IMR-90 (cell line): ENCODE results near the gene STAP2. TPM values are rescaled to one million over a fixed set of nuclear protein-coding genes. Genes with fewer than 3 reads are reported as not detected.

ENCODE experiments used
- ATAC-seq: fragments of 200-7000 bp; cut with Tn5 transposase; 2 replicates; pipeline ENCODE4 v1.9.1; 2020; ENCODE audit warnings: low read depth, mild to moderate bottlenecking, moderate library complexity
- BruUV-seq: library from RNA; stranded (reverse); fragments of 400-500 nt; replicated peaks from 2 replicates; lab custom pipeline; 2021; lab: Mats Ljungman, UMichigan
- CTCF ChIA-PET: fragments of 300-600 bp; formaldehyde crosslinking; extraction: SDS; loops from one replicate; lab custom pipeline; 2021; ENCODE audit warnings: antibody characterized with exemption; lab: Yijun Ruan, JAX
- POLR2A ChIA-PET: fragments of 300-600 bp; sonication (Branson Sonifier 250); formaldehyde crosslinking; loops from one replicate; lab custom pipeline; 2022; ENCODE audit warnings: antibody characterized with exemption; ENCODE audit not compliant: unreplicated experiment; lab: Charles Lee
- DNase-seq: peaks from one replicate; pipeline ENCODE4 v3.0.0; 2013
- H2AFZ ChIP-seq: replicated peaks from 2 replicates; pipeline ENCODE3; 2013; ENCODE audit warnings: low read length, mild to moderate bottlenecking; ENCODE audit not compliant: poor library complexity
- H2AK5ac ChIP-seq: 2 replicates; pipeline ENCODE4 v1.6.1; 2013; ENCODE audit warnings: low read depth, low read length, inconsistent platforms
- H2AK9ac ChIP-seq: replicated peaks from 2 replicates; pipeline ENCODE3; 2013; ENCODE audit warnings: mild to moderate bottlenecking, low read depth, low read length, moderate library complexity; ENCODE audit not compliant: poor library complexity
- H2BK120ac ChIP-seq: 2 replicates; pipeline ENCODE4 v1.6.1; 2013; ENCODE audit warnings: low read depth, low read length, inconsistent platforms
- H2BK15ac ChIP-seq: 3 replicates; pipeline ENCODE4 v1.6.1; 2013; ENCODE audit warnings: low read depth, low read length, inconsistent platforms
- H2BK20ac ChIP-seq: 2 replicates; pipeline ENCODE4 v1.6.1; 2013; ENCODE audit warnings: low read depth, mild to moderate bottlenecking, inconsistent platforms, low read length, moderate library complexity
- H2BK5ac ChIP-seq: 2 replicates; pipeline ENCODE4 v1.6.1; 2013; ENCODE audit warnings: mild to moderate bottlenecking, low read depth, low read length, inconsistent platforms; ENCODE audit not compliant: poor library complexity, severe bottlenecking
- H3K14ac ChIP-seq: replicated peaks from 2 replicates; pipeline ENCODE4 v1.6.1; 2013; ENCODE audit warnings: low read depth, low read length, inconsistent platforms
- H3K18ac ChIP-seq: 2 replicates; pipeline ENCODE4 v1.6.1; 2013; ENCODE audit warnings: low read depth, low read length, control low read depth
- H3K23ac ChIP-seq: 2 replicates; pipeline ENCODE4 v1.6.1; 2013; ENCODE audit warnings: low read depth, low read length, inconsistent platforms
- H3K27ac ChIP-seq: 2 replicates; pipeline ENCODE4 v1.5.1; 2013; ENCODE audit warnings: mild to moderate bottlenecking, control low read depth, low read length; ENCODE audit not compliant: insufficient read depth
- H3K27me3 ChIP-seq: 2 replicates; pipeline ENCODE4 v1.6.1; 2013; ENCODE audit warnings: low read length; ENCODE audit not compliant: control insufficient read depth, insufficient read depth
- H3K36me3 ChIP-seq: 2 replicates; pipeline ENCODE4 v1.6.1; 2013; ENCODE audit warnings: low read length, mixed read lengths; ENCODE audit not compliant: control insufficient read depth, insufficient read depth
- H3K4ac ChIP-seq: 2 replicates; pipeline ENCODE4 v1.6.1; 2013; ENCODE audit warnings: low read depth, low read length, inconsistent platforms
- H3K4me1 ChIP-seq: 2 replicates; pipeline ENCODE4 v1.6.1; 2013; ENCODE audit warnings: low read length, mixed read lengths; ENCODE audit not compliant: control insufficient read depth, insufficient read depth
- H3K4me2 ChIP-seq: 2 replicates; pipeline ENCODE4 v1.6.1; 2013; ENCODE audit warnings: low read depth, mild to moderate bottlenecking, control low read depth, low read length, moderate library complexity
- H3K4me3 ChIP-seq: 2 replicates; pipeline ENCODE4 v1.5.1; 2013; ENCODE audit warnings: low read depth, mild to moderate bottlenecking, control low read depth, low read length, moderate library complexity; ENCODE audit not compliant: insufficient read depth
- H3K56ac ChIP-seq: 2 replicates; pipeline ENCODE4 v1.6.1; 2013; ENCODE audit warnings: low read length, inconsistent platforms; ENCODE audit not compliant: insufficient read depth; ENCODE audit errors: extremely low read depth
- H3K79me1 ChIP-seq, 2 experiments: 2 replicates each; pipeline ENCODE4 v1.6.1; 2013; ENCODE audit warnings: low read length in 2 of 2, inconsistent platforms in 1 of 2, low read depth in 1 of 2
- H3K9ac ChIP-seq: 2 replicates; pipeline ENCODE4 v1.6.1; 2013; ENCODE audit warnings: low read depth, low read length, control low read depth
- H3K9me1 ChIP-seq: 2 replicates; pipeline ENCODE4 v1.6.1; 2013; ENCODE audit warnings: low read length, inconsistent platforms; ENCODE audit not compliant: insufficient read depth
- H3K9me3 ChIP-seq: 2 replicates; pipeline ENCODE4 v1.6.1; 2013; ENCODE audit warnings: low read length; ENCODE audit not compliant: control insufficient read depth, insufficient read depth
- H4K20me1 ChIP-seq: 2 replicates; pipeline ENCODE4 v1.6.1; 2013; ENCODE audit warnings: low read length, inconsistent platforms; ENCODE audit not compliant: insufficient read depth
- H4K5ac ChIP-seq: 2 replicates; pipeline ENCODE4 v1.6.1; 2013; ENCODE audit warnings: mild to moderate bottlenecking, low read depth, low read length, control low read depth
- H4K8ac ChIP-seq, 2 experiments: 2 replicates each; pipeline ENCODE4 v1.6.1; 2013; ENCODE audit warnings: low read depth in 2 of 2, low read length in 2 of 2, control low read depth in 1 of 2, inconsistent platforms in 1 of 2
- H4K91ac ChIP-seq: 2 replicates; pipeline ENCODE4 v1.6.1; 2013; ENCODE audit warnings: low read depth, low read length, inconsistent platforms; ENCODE audit not compliant: insufficient read depth
- CEBPB ChIP-seq: IDR thresholded peaks from 2 replicates; pipeline ENCODE4 v1.6.1; 2012; ENCODE audit warnings: low read depth, low read length, improper control_type of control experiment
- CHD1 ChIP-seq: IDR thresholded peaks from 2 replicates; pipeline ENCODE4 v1.6.1; 2012; ENCODE audit warnings: low read depth, low read length, improper control_type of control experiment
- ELK1 ChIP-seq: fragments of 150-350 bp; IDR thresholded peaks from 2 replicates; pipeline ENCODE4 v1.6.1; 2016; ENCODE audit warnings: low read depth, mild to moderate bottlenecking, low read length, moderate library complexity, borderline replicate concordance
- FOS ChIP-seq: fragments of 150-350 bp; IDR thresholded peaks from 2 replicates; pipeline ENCODE4 v1.6.1; 2016; ENCODE audit warnings: low read depth, low read length
- MAFK ChIP-seq: IDR thresholded peaks from 2 replicates; pipeline ENCODE4 v1.6.1; 2012; ENCODE audit warnings: low read depth, low read length, improper control_type of control experiment
- MXI1 ChIP-seq: IDR thresholded peaks from 2 replicates; pipeline ENCODE4 v1.6.1; 2012; ENCODE audit warnings: low read depth, mild to moderate bottlenecking, low read length, moderate library complexity, borderline replicate concordance
- POLR2A ChIP-seq: IDR thresholded peaks from 2 replicates; pipeline ENCODE4 v1.6.1; 2012; ENCODE audit warnings: mild to moderate bottlenecking, low read depth, low read length
- RAD21 ChIP-seq: IDR thresholded peaks from 2 replicates; pipeline ENCODE4 v1.6.1; 2012; ENCODE audit warnings: low read length, improper control_type of control experiment
- RFX5 ChIP-seq: IDR thresholded peaks from 2 replicates; pipeline ENCODE4 v1.8.0; 2012; ENCODE audit warnings: low read depth, mild to moderate bottlenecking, low read length, moderate library complexity
- SMC3 ChIP-seq: fragments of 150-350 bp; IDR thresholded peaks from 2 replicates; pipeline ENCODE4 v1.6.1; 2016; ENCODE audit warnings: low read depth, mild to moderate bottlenecking, antibody characterized with exemption, low read length, moderate library complexity
- WGBS, 2 experiments: methylation state at CpG; one replicate each; pipeline versions ENCODE4 v1.1.5 to v1.1.7; 2013; ENCODE audit warnings: missing lambda C conversion rate in 2 of 2; ENCODE audit not compliant: insufficient read length in 1 of 2; ENCODE audit errors: extremely low coverage in 2 of 2; 5-methylcytosine and 5-hydroxymethylcytosine counted together
- dilution Hi-C: fragments of 300-500 bp; cut with HindIII; formaldehyde crosslinking; loops from one replicate; pipeline ENCODE4 v1.14.3; 2018; ENCODE audit warnings: low sequenced_read_pairs; ENCODE audit not compliant: unreplicated experiment
- in situ Hi-C: fragments of 300-500 bp; cut with MboI; formaldehyde crosslinking; loops from 3 replicates; pipeline ENCODE4 v1.14.3; 2019; ENCODE audit warnings: low sequenced_read_pairs, inconsistent platforms, mixed read lengths
- intact Hi-C: fragments of 100-400 bp; cut with micrococcal nuclease; formaldehyde crosslinking; loops from 2 replicates; pipeline ENCODE4 v1.10.0; 2022
- polyA plus RNA-seq, 3 experiments: library from polyadenylated mRNA; depleted of rRNA; stranded (reverse); fragments of >200 nt; gene quantifications; 2 replicates each; pipeline ENCODE4 v1.2.3, GENCODE V29; 2012; ENCODE audit warnings: low replicate concordance in 1 of 3
- total RNA-seq: library from RNA; depleted of rRNA; stranded (reverse); fragments of >200 nt; gene quantifications from 2 replicates; pipeline ENCODE4 v1.2.3, GENCODE V29; 2012

STAP2 gene
- total and polyA plus RNA-seq, 2 of the 4 experiments (the other 2 are of a cell fraction), result 1.3 to 3.4 TPM

- DNase-seq, result no peak
- intact Hi-C loops (no loop called here), in situ Hi-C loops (no loop called here), dilution Hi-C loops (no loop called here)
- Histone ChIP-seq H2AK9ac (peak overlapping the region; percentile 52), H3K36me3 (peaks cover 2% of the 10 kb centered on the region; the same call in 1 of the 2 replicates), H2BK15ac (no peak overlapping the region), H3K9me1 (peaks cover 6% of the 10 kb centered on the region; the same call in 1 of the 2 replicates), H3K56ac (no peak overlapping the region; the same call in 1 of the 2 replicates), H2BK120ac (no peak overlapping the region), H3K4me1 (no peaks in the 10 kb centered on the region), H3K23ac (no peak overlapping the region), H3K14ac (no peak overlapping the region), H3K9ac (no peak overlapping the region), H3K79me1 (peaks cover 0 to 3% of the 10 kb centered on the region in 2 experiments; a peak in 1 of 4 replicates), H4K91ac (no peak overlapping the region), H2AK5ac (no peak overlapping the region), H4K20me1 (no peaks in the 10 kb centered on the region), H3K4me2 (peak overlapping the region; percentile 70), H3K27me3 (no peaks in the 10 kb centered on the region), H2AFZ (peak overlapping the region; percentile 79), H3K4me3 (peak overlapping the region; percentile 47; the same call in 1 of the 2 replicates), H4K5ac (no peak overlapping the region), H3K4ac (no peak overlapping the region), H3K9me3 (no peaks in the 10 kb centered on the region), H3K18ac (no peak overlapping the region), H2BK5ac (no peak overlapping the region), H2BK20ac (no peak overlapping the region), H3K27ac (no peak overlapping the region), H4K8ac (peak overlapping the region; percentile 12 to 84; a peak in 3 of 4 replicates)
- ChIA-PET POLR2A (no interaction called here), CTCF (no interaction called here)
- ATAC-seq, result no peak
- BruUV-seq, result no TSS peak
- no peak for TF ChIP-seq RAD21
- no peak for TF ChIP-seq CEBPB
- no peak for TF ChIP-seq MAFK
- TF ChIP-seq RFX5, result no peak
- TF ChIP-seq FOS, result no peak
- TF ChIP-seq ELK1, result no peak
- no peak for TF ChIP-seq SMC3
- TF ChIP-seq MXI1, result no peak
- no peak for TF ChIP-seq POLR2A
- TF ChIP-seq CHD1, result no peak
- WGBS, 2 experiments, result 56% methylated on average over 6 of the region's 18 CpGs; no CpG with 5 or more reads in 1 of the 2 experiments
Observed at GRCh38 chr19:4303819-4304537, 34.6 kb downstream of the STAP2 start.
